SU-DHL-6 (cell line): ENCODE data around the gene DET1.

Experiments
- CTCF ChIP-seq: fragments of 200-600 bp; sonication (generic); IDR thresholded peaks from one replicate; pipeline ENCODE4 v1.5.1; 2017; ENCODE audit warnings: antibody characterized with exemption, mild to moderate bottlenecking, low read length, moderate library complexity; ENCODE audit not compliant: insufficient read depth, poor library complexity, severe bottlenecking
- EZH2phosphoT487 ChIP-seq: fragments of 200-600 bp; sonication (generic), shearing (Covaris generic); conservative IDR thresholded peaks from 2 replicates; pipeline ENCODE4 v1.6.1; 2018; ENCODE audit warnings: mild to moderate bottlenecking, antibody characterized with exemption, low read length, moderate library complexity, mixed read lengths

GRCh38 chr15:88586401-88587162, 40.1 kb upstream of the DET1 start:
- no peak for TF ChIP-seq CTCF
- TF ChIP-seq EZH2phosphoT487 = no peak
